ENCODE measurements around the gene ACOT4.

- TF ChIP-seq EP300 (IDR thresholded peaks at IDR 0.05) (no peak), CTCF (IDR thresholded peaks at IDR 0.05) (no peak), POLR2A (IDR thresholded peaks at IDR 0.05) (peak; percentile 61)
Measured at GRCh38 chr14:73644531-73645247, 53.0 kb downstream of the ACOT4 start, which contains the start of gene DNAL1.

Measured in ovary (tissue), 3 donors.